B cell (primary cell): ENCODE data around the gene MAP2K1. TPM values are rescaled to one million over a fixed set of nuclear protein-coding genes. Genes with fewer than 3 reads are reported as not detected.

Experiments
- ATAC-seq: fragments of 200-7000 bp; cut with Tn5 transposase; one replicate; pipeline ENCODE4 v1.10.0; 2021; ENCODE audit warnings: low read depth, mild to moderate bottlenecking, moderate number of reproducible peaks, moderate library complexity
- CTCF ChIA-PET: fragments of 350-600 bp; sonication (Branson Sonifier 250); formaldehyde crosslinking; loops from one replicate; lab custom pipeline; 2021; ENCODE audit warnings: antibody characterized with exemption, inconsistent platforms; lab: Charles Lee
- POLR2A ChIA-PET: fragments of 350-600 bp; sonication (Branson Sonifier 250); formaldehyde crosslinking; loops from one replicate; lab custom pipeline; 2021; ENCODE audit warnings: antibody characterized with exemption; lab: Charles Lee
- DNase-seq: peaks from one replicate; pipeline ENCODE4 v3.0.0; 2013
- H2AFZ ChIP-seq: 2 replicates; pipeline ENCODE4 v1.6.1; 2012; ENCODE audit warnings: mild to moderate bottlenecking, low read depth, low read length; ENCODE audit not compliant: insufficient read depth, poor library complexity, severe bottlenecking
- H3K27ac ChIP-seq, 2 donors: 1 replicate in 1 of 2; 2 replicates in 1 of 2; pipeline ENCODE4 v1.5.1; 2012 to 2013; ENCODE audit warnings: low read length in 2 of 2, mild to moderate bottlenecking in 2 of 2, moderate library complexity in 1 of 2
- H3K27me3 ChIP-seq, 4 experiments: fragments of 200-600 bp in 1 of 4; sonication (generic) in 1 of 4; replicated peaks in 1 of 4; 1 replicate in 2 of 4; 2 replicates in 2 of 4; pipeline versions ENCODE4 v1.6.1 to v1.7.0; 2013 to 2016; ENCODE audit warnings: low read length in 3 of 4, mild to moderate bottlenecking in 2 of 4, mixed read lengths in 1 of 4, moderate library complexity in 1 of 4; ENCODE audit not compliant: insufficient read depth in 4 of 4, control insufficient read depth in 3 of 4; ENCODE audit errors: control extremely low read depth in 1 of 4
- H3K36me3 ChIP-seq, 2 experiments: replicated peaks in 1 of 2; 1 replicate in 1 of 2; 2 replicates in 1 of 2; pipeline versions ENCODE4 v1.6.1 to v1.7.1; 2013; ENCODE audit warnings: low read length in 1 of 2; ENCODE audit not compliant: insufficient read depth in 2 of 2, control insufficient read depth in 1 of 2; ENCODE audit errors: control extremely low read depth in 1 of 2, extremely low read depth in 1 of 2
- H3K4me1 ChIP-seq, 2 donors: fragments of 200-600 bp in 1 of 2; sonication (generic) in 1 of 2; 1 replicate in 1 of 2; 2 replicates in 1 of 2; pipeline versions ENCODE4 v1.5.1 to v1.6.1; 2013 to 2017; ENCODE audit warnings: low read length in 2 of 2; ENCODE audit not compliant: control insufficient read depth in 2 of 2, insufficient read depth in 2 of 2
- H3K4me2 ChIP-seq: replicated peaks from 2 replicates; pipeline ENCODE3; 2012; ENCODE audit warnings: mild to moderate bottlenecking, low read depth, low read length; ENCODE audit not compliant: poor library complexity, severe bottlenecking
- H3K4me3 ChIP-seq, 5 experiments: fragments of 200-600 bp in 1 of 5; sonication (generic) in 1 of 5; 1 replicate in 3 of 5; 2 replicates in 2 of 5; pipeline versions ENCODE4 v1.5.1 to v1.7.0; 2011 to 2016; ENCODE audit warnings: low read length in 4 of 5, mild to moderate bottlenecking in 4 of 5, low read depth in 2 of 5, control low read depth in 1 of 5, moderate library complexity in 1 of 5; ENCODE audit not compliant: insufficient read depth in 1 of 5; ENCODE audit errors: control extremely low read depth in 1 of 5, extremely low read depth in 1 of 5
- H3K79me2 ChIP-seq: fragments of 200-600 bp; sonication (generic); one replicate; pipeline ENCODE4 v1.6.0; 2016; ENCODE audit warnings: low read length; ENCODE audit not compliant: control insufficient read depth, insufficient read depth
- H3K9ac ChIP-seq: fragments of 200-600 bp; sonication (generic); 2 replicates; pipeline ENCODE4 v1.6.1; 2017; ENCODE audit warnings: mild to moderate bottlenecking, low read length, moderate library complexity
- H3K9me3 ChIP-seq, 3 donors: one replicate each; pipeline versions ENCODE4 v1.6.1 to v1.7.1; 2013; ENCODE audit warnings: low read length in 2 of 3; ENCODE audit not compliant: control insufficient read depth in 2 of 3, insufficient read depth in 1 of 3; ENCODE audit errors: control extremely low read depth in 1 of 3
- H4K20me1 ChIP-seq: 2 replicates; pipeline ENCODE4 v1.6.0; 2012; ENCODE audit warnings: mild to moderate bottlenecking, low read length; ENCODE audit not compliant: insufficient read depth, control insufficient read depth, poor library complexity, severe bottlenecking
- H3K27ac Mint-ChIP-seq: one replicate; pipeline ENCODE4 v1.8.0; 2021; ENCODE audit warnings: mixed read lengths
- H3K27me3 Mint-ChIP-seq: one replicate; pipeline ENCODE4 v1.8.0; 2021; ENCODE audit warnings: mixed read lengths
- H3K4me1 Mint-ChIP-seq: one replicate; pipeline ENCODE4 v1.8.0; 2021; ENCODE audit warnings: mixed read lengths
- H3K4me3 Mint-ChIP-seq: one replicate; pipeline ENCODE4 v1.8.0; 2021; ENCODE audit warnings: mixed read lengths
- H3K9me3 Mint-ChIP-seq: one replicate; pipeline ENCODE4 v1.8.0; 2022; ENCODE audit warnings: mixed read lengths; ENCODE audit not compliant: insufficient read depth
- EZH2 ChIP-seq: IDR thresholded peaks from 2 replicates; pipeline ENCODE4 v1.6.1; 2012; ENCODE audit warnings: borderline replicate concordance, low read depth, mild to moderate bottlenecking, moderate library complexity, low read length; ENCODE audit not compliant: insufficient read depth, poor library complexity, severe bottlenecking
- WGBS: methylation state at CpG from one replicate; pipeline ENCODE4 v1.1.5; 2013; ENCODE audit warnings: missing lambda C conversion rate; ENCODE audit not compliant: insufficient coverage; 5-methylcytosine and 5-hydroxymethylcytosine counted together
- intact Hi-C: fragments of 100-400 bp; cut with micrococcal nuclease; formaldehyde crosslinking; loops from one replicate; pipeline ENCODE4 v1.10.0; 2022
- polyA plus RNA-seq: library from polyadenylated mRNA; depleted of rRNA; stranded (reverse); fragments of >200 nt; gene quantifications from 2 replicates; pipeline ENCODE4 v1.2.3, GENCODE V29; 2012
- total RNA-seq, 2 donors: library from RNA; stranded (reverse); fragments of 120-200 nt in 1 of 2; gene quantifications; 1 replicate in 1 of 2; 2 replicates in 1 of 2; pipeline versions ENCODE4 v1.2.3 to v1.2.4, GENCODE V29; 2013 to 2022
- TF ChIP-seq, protein P1 (sequence below): fragments of 200-600 bp; IDR thresholded peaks from one replicate; pipeline ENCODE4 v1.8.0; 2022; ENCODE audit warnings: antibody characterized with exemption, mild to moderate bottlenecking

Gene MAP2K1
- total and polyA plus RNA-seq, 2 donors (not counting 1 experiment from before 2014, with no cell fraction given), result 21.6 to 52.3 TPM

DNA sequence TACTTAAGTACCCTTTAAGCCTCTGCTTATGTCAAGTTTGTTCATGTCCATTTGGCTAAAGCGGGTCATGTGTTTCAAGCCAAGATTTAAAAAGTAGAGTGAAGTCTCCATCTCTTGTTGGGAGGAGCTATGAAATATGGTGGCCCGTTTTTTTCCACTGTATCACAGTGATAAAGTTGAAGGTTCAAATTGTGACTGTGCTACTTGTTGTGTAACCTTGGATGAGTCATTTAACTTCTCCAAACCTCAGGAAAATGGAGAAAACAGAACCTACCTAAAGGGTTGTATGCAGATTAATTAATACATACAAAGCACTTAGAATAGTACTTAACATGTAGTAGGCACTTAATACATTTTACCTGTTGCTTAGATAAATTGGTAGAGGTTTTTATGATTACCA is 67.4 kb downstream of the MAP2K1 start:
- DNase-seq, result no peak
- Histone ChIP-seq H3K4me3 (no peak overlapping the region), H3K4me1 (no peaks in the 10 kb centered on the region), H3K27me3 (no peaks in the 10 kb centered on the region), H3K79me2 (no peaks in the 10 kb centered on the region), H3K36me3 (peaks cover 0 to 4% of the 10 kb centered on the region in 2 experiments), H3K4me2 (no peak overlapping the region), H3K9me3 (no peaks in the 10 kb centered on the region), H2AFZ (no peak overlapping the region), H3K27ac (no peak overlapping the region), H4K20me1 (no peaks in the 10 kb centered on the region), H3K9ac (no peak overlapping the region)
- CTCF ChIA-PET, result interaction anchor here (0.6 kb wide), 1 partner anchor 132 kb away, joined by 3 read pairs; no protein-coding TSS in a partner anchor
- intact Hi-C loops, result loop anchor here (10.0 kb wide), 1 partner anchor 49 kb away; no protein-coding TSS in a partner anchor
- no peaks in the 10 kb centered on the region for H3K9me3 Mint-ChIP-seq
- WGBS, result 100% methylated on average over 1 of the region's 2 CpGs
- no peak for TF ChIP-seq EZH2
- TF ChIP-seq, protein P1, sequence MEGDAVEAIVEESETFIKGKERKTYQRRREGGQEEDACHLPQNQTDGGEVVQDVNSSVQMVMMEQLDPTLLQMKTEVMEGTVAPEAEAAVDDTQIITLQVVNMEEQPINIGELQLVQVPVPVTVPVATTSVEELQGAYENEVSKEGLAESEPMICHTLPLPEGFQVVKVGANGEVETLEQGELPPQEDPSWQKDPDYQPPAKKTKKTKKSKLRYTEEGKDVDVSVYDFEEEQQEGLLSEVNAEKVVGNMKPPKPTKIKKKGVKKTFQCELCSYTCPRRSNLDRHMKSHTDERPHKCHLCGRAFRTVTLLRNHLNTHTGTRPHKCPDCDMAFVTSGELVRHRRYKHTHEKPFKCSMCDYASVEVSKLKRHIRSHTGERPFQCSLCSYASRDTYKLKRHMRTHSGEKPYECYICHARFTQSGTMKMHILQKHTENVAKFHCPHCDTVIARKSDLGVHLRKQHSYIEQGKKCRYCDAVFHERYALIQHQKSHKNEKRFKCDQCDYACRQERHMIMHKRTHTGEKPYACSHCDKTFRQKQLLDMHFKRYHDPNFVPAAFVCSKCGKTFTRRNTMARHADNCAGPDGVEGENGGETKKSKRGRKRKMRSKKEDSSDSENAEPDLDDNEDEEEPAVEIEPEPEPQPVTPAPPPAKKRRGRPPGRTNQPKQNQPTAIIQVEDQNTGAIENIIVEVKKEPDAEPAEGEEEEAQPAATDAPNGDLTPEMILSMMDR, result no peak
- H3K27ac Mint-ChIP-seq, result no peak overlapping the region
- no peaks in the 10 kb centered on the region for H3K27me3 Mint-ChIP-seq
- peaks cover 14% of the 10 kb centered on the region for H3K4me1 Mint-ChIP-seq
- POLR2A ChIA-PET, result no interaction called here
- no peak overlapping the region for H3K4me3 Mint-ChIP-seq
- no peak for ATAC-seq

DNA sequence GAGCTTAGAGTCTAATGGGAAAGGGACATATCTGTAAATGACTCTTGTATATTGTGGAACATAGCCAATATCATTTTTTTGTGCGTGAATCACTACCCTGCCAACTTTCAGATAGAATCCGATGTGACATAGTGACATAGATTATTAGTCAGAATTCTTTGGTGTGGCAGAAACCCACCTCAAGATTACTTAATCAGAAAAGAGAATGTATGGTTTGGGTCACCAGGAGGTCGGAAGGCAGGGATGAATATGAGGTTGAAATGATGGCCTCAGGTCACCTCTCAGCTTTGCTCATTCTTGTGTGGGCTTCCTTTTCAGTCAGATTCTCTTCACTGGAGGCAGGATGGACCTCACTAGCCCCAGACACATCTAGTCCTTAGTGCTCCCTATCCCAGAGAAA is 69.5 kb downstream of the MAP2K1 start:
- Histone ChIP-seq H4K20me1 (no peaks in the 10 kb centered on the region), H3K79me2 (no peaks in the 10 kb centered on the region), H3K27ac (no peak overlapping the region), H3K9me3 (no peaks in the 10 kb centered on the region), H2AFZ (no peak overlapping the region), H3K4me3 (no peak overlapping the region), H3K4me1 (no peaks in the 10 kb centered on the region), H3K27me3 (no peaks in the 10 kb centered on the region), H3K4me2 (no peak overlapping the region), H3K36me3 (peaks cover 0 to 4% of the 10 kb centered on the region in 2 experiments), H3K9ac (no peak overlapping the region)
- intact Hi-C loops, result loop anchor here (10.0 kb wide), 1 partner anchor 51 kb away; no protein-coding TSS in a partner anchor
- no peak for ATAC-seq
- POLR2A ChIA-PET, result no interaction called here
- no peak for DNase-seq
- 90% methylated on average over 2 of the region's 3 CpGs for WGBS
- no peaks in the 10 kb centered on the region for H3K9me3 Mint-ChIP-seq
- peaks cover 15% of the 10 kb centered on the region for H3K4me1 Mint-ChIP-seq
- no peak for TF ChIP-seq EZH2
- TF ChIP-seq, protein P1, result no peak
- no peak overlapping the region for H3K27ac Mint-ChIP-seq
- CTCF ChIA-PET, result no interaction called here
- no peak overlapping the region for H3K4me3 Mint-ChIP-seq
- H3K27me3 Mint-ChIP-seq, result no peaks in the 10 kb centered on the region
